Measurements from ENCODE around the gene ABL1.
"Not testable (repeated sequence)": the region's sequence is repeated elsewhere in the genome, so short reads cannot be mapped to it uniquely, and the experiment has no call there.

Gene ABL1

GRCh38 chr9:130834371-130835336 lies at the start of gene ABL1:
Gene ABL1 (plus strand): TSS chr9:130835254. CDS start chr9:130835447, 193 bp downstream.
- peak; percentile 68 for DNase-seq

GRCh38 chr9:130785940-130786508 lies 49.0 kb upstream of the ABL1 start:
- no peak for DNase-seq

- DNase-seq, result no peak
Observed at GRCh38 chr9:130786526-130786925, 48.5 kb upstream of the ABL1 start.

- DNase-seq, result no peak
Observed at GRCh38 chr9:130789747-130790672, 45.0 kb upstream of the ABL1 start.

- no peak for DNase-seq
Observed at GRCh38 chr9:130791303-130791894, 43.7 kb upstream of the ABL1 start.

GRCh38 chr9:130793589-130793988 lies 41.5 kb upstream of the ABL1 start:
- no peak for DNase-seq

GRCh38 chr9:130794021-130794420 lies 41.0 kb upstream of the ABL1 start:
- not testable (repeated sequence) for DNase-seq

- not testable (repeated sequence) for DNase-seq
Observed at GRCh38 chr9:130794423-130794822, 40.6 kb upstream of the ABL1 start.

- DNase-seq, result no peak
Observed at GRCh38 chr9:130794923-130795495, 40.0 kb upstream of the ABL1 start.

GRCh38 chr9:130803116-130803515 lies 31.9 kb upstream of the ABL1 start:
- DNase-seq, result not testable (repeated sequence)

GRCh38 chr9:130805510-130806326 lies 29.3 kb upstream of the ABL1 start:
- no peak for DNase-seq

- no peak for DNase-seq
Observed at GRCh38 chr9:130806327-130806716, 28.7 kb upstream of the ABL1 start.

- DNase-seq, result no peak
Observed at GRCh38 chr9:130810609-130811136, 24.4 kb upstream of the ABL1 start.

GRCh38 chr9:130815242-130815808 lies 19.7 kb upstream of the ABL1 start:
- DNase-seq, result no peak

GRCh38 chr9:130817914-130818313 lies 17.1 kb upstream of the ABL1 start:
- DNase-seq, result no peak

- no peak for DNase-seq
Observed at GRCh38 chr9:130820135-130820738, 14.8 kb upstream of the ABL1 start.

GRCh38 chr9:130823435-130823834 lies 11.6 kb upstream of the ABL1 start:
- no peak for DNase-seq

- no peak for DNase-seq
Observed at GRCh38 chr9:130824079-130824478, 11.0 kb upstream of the ABL1 start.

GRCh38 chr9:130824643-130825350 lies 10.3 kb upstream of the ABL1 start:
- no peak for DNase-seq

- no peak for DNase-seq
Observed at GRCh38 chr9:130825351-130825651, 9.8 kb upstream of the ABL1 start.

Data from CD4-positive, alpha-beta T cell treated with Interleukin-21 for 1 hour (primary cell).